Esophagus (tissue), 2 donors: Measurements from ENCODE around the gene SCYGR7. TPM values are rescaled to one million over a fixed set of nuclear protein-coding genes. Genes with fewer than 3 reads are reported as not detected.

Source experiments
- H3K27ac ChIP-seq, 2 donors: one replicate each; pipeline ENCODE4 v1.5.1; 2013; ENCODE audit warnings: low read depth in 2 of 2, mild to moderate bottlenecking in 2 of 2, inconsistent platforms in 1 of 2, low read length in 1 of 2, moderate library complexity in 1 of 2
- H3K27me3 ChIP-seq, 2 donors: one replicate each; pipeline ENCODE4 v1.6.1; 2013; ENCODE audit warnings: low read length in 2 of 2, control low read depth in 1 of 2, mild to moderate bottlenecking in 1 of 2; ENCODE audit not compliant: insufficient read depth in 2 of 2, control insufficient read depth in 1 of 2
- H3K36me3 ChIP-seq, 2 donors: one replicate each; pipeline ENCODE4 v1.6.1; 2013; ENCODE audit warnings: low read length in 1 of 2; ENCODE audit not compliant: control insufficient read depth in 2 of 2, insufficient read depth in 2 of 2
- H3K4me1 ChIP-seq, 2 donors: one replicate each; pipeline ENCODE4 v1.6.1; 2013; ENCODE audit warnings: low read length in 1 of 2; ENCODE audit not compliant: control insufficient read depth in 2 of 2, insufficient read depth in 2 of 2
- H3K4me3 ChIP-seq, 2 donors: one replicate each; pipeline ENCODE4 v1.5.1; 2013; ENCODE audit warnings: low read length in 2 of 2, mild to moderate bottlenecking in 2 of 2, low read depth in 1 of 2, moderate library complexity in 1 of 2
- H3K9me3 ChIP-seq, 2 donors: one replicate each; pipeline ENCODE4 v1.6.1; 2013; ENCODE audit warnings: mild to moderate bottlenecking in 2 of 2, low read depth in 1 of 2, low read length in 1 of 2, moderate library complexity in 1 of 2; ENCODE audit not compliant: control insufficient read depth in 2 of 2, insufficient read depth in 1 of 2
- WGBS, 2 donors: extraction: QIAGEN DNeasy Blood & Tissue Kit; methylation state at CpG; one replicate each; pipeline ENCODE4 v1.1.7; 2013; 5-methylcytosine and 5-hydroxymethylcytosine counted together
- polyA plus RNA-seq, 2 donors: library from polyadenylated mRNA; stranded (reverse); fragments of 200-250 nt; gene quantifications; one replicate each; pipeline ENCODE4 v1.2.3, GENCODE V29; 2013
- donor health status: healthy with polysubstance abuse.
- donor health status: Bipolar disorder and iron deficiency.

SCYGR7 gene
- polyA plus RNA-seq, 2 donors, result not detected

- H3K27me3 ChIP-seq, result no peaks in the 10 kb centered on the region
- H3K4me3 ChIP-seq, result no peak overlapping the region
- peaks cover 0 to 2% of the 10 kb centered on the region in 2 donors for H3K9me3 ChIP-seq
- no peak overlapping the region for H3K27ac ChIP-seq
- no peaks in the 10 kb centered on the region for H3K4me1 ChIP-seq
- WGBS, 2 donors, result 41 to 48% methylated on average over 2 of the region's 2 CpGs
- no peaks in the 10 kb centered on the region for H3K36me3 ChIP-seq
These were observed 44.8 kb downstream of the SCYGR7 start for GRCh38 chr2:227772932-227773331.

- WGBS, 2 donors, result 59 to 68% methylated on average over 15 of the region's 15 CpGs
These were observed 46.0 kb downstream of the SCYGR7 start for GRCh38 chr2:227774011-227774624.

GRCh38 chr2:227774895-227775842, 47.0 kb downstream of the SCYGR7 start:
- Histone ChIP-seq H3K36me3 (no peaks in the 10 kb centered on the region), H3K4me3 (no peak overlapping the region), H3K9me3 (peaks cover 0 to 2% of the 10 kb centered on the region in 2 donors), H3K27me3 (no peaks in the 10 kb centered on the region), H3K4me1 (no peaks in the 10 kb centered on the region), H3K27ac (no peak overlapping the region)
- 80 to 82% methylated on average over 6 of the region's 6 CpGs for WGBS, 2 donors

More at GRCh38 chr2:227774011-227774624, 46.0 kb downstream of the SCYGR7 start:
- H3K36me3 ChIP-seq, result no peaks in the 10 kb centered on the region
- H3K9me3 ChIP-seq, result peaks cover 0 to 2% of the 10 kb centered on the region in 2 donors
- H3K4me3 ChIP-seq, result no peak overlapping the region
- no peak overlapping the region for H3K27ac ChIP-seq
- no peaks in the 10 kb centered on the region for H3K27me3 ChIP-seq
- no peaks in the 10 kb centered on the region for H3K4me1 ChIP-seq

Other genes with a start within 250 kb of the SCYGR7 start
- gene SCYGR2, start 129.4 kb upstream of the SCYGR7 start, polyA plus RNA-seq, result not detected
- gene SCYGR3, start 113.5 kb upstream of the SCYGR7 start, polyA plus RNA-seq, result not detected
- gene SCYGR4, start 110.8 kb upstream of the SCYGR7 start, polyA plus RNA-seq, result not detected
- gene SCYGR5, start 61.5 kb upstream of the SCYGR7 start, polyA plus RNA-seq, result not detected
- gene SLC19A3, start 10.3 kb upstream of the SCYGR7 start, polyA plus RNA-seq, result under 1 TPM; 0.14 TPM
- gene SCYGR6, start 3.6 kb upstream of the SCYGR7 start, polyA plus RNA-seq, result not detected
- not detected for gene SCYGR8, start 17.6 kb downstream of the SCYGR7 start, polyA plus RNA-seq
- gene CCL20, start 85.5 kb downstream of the SCYGR7 start, polyA plus RNA-seq, result 10 to 100 TPM in 1 of 2 donors, 1 to 10 TPM in 1; 8.4 to 56.3 TPM
- under 1 TPM in 1 of 2 donors, not detected in 1; 0.01 TPM for gene DAW1, start 143.3 kb downstream of the SCYGR7 start, polyA plus RNA-seq